Spleen (tissue), 11 donors: ENCODE results near the gene CNN2. TPM values are rescaled to one million over a fixed set of nuclear protein-coding genes. Genes with fewer than 3 reads are reported as not detected.
A peak's percentile ranks its signal among the peaks of the same experiment; 100 is the strongest.

Experiments
- DNase-seq: peaks from one replicate; pipeline ENCODE4 v3.0.0-alpha.2; 2020
- H3K27ac ChIP-seq, 8 donors: fragments of 200-600 bp; sonication (generic) in 7 of 8; 1 replicate in 4 of 8; 2 replicates in 4 of 8; pipeline versions ENCODE4 v1.5.0 to v1.8.0; 2016 to 2021; ENCODE audit warnings: inconsistent platforms in 4 of 8, mild to moderate bottlenecking in 4 of 8, moderate library complexity in 1 of 8
- H3K27me3 ChIP-seq, 7 donors: fragments of 200-600 bp; sonication (generic) in 6 of 7; replicated peaks in 1 of 7; 1 replicate in 4 of 7; 2 replicates in 3 of 7; pipeline versions ENCODE4 v1.5.0 to v1.8.0; 2016 to 2021; ENCODE audit warnings: inconsistent platforms in 3 of 7, mild to moderate bottlenecking in 1 of 7
- H3K36me3 ChIP-seq, 6 donors: fragments of 200-600 bp; sonication (generic) in 5 of 6; 1 replicate in 4 of 6; 2 replicates in 2 of 6; pipeline versions ENCODE4 v1.5.0 to v1.8.0; 2016 to 2021; ENCODE audit warnings: inconsistent platforms in 2 of 6
- H3K4me1 ChIP-seq, 6 donors: fragments of 200-600 bp; sonication (generic) in 5 of 6; 1 replicate in 3 of 6; 2 replicates in 3 of 6; pipeline versions ENCODE4 v1.5.0 to v1.8.0; 2016 to 2021; ENCODE audit warnings: inconsistent platforms in 3 of 6
- H3K4me3 ChIP-seq, 8 donors: fragments of 200-600 bp; sonication (generic) in 7 of 8; 1 replicate in 4 of 8; 2 replicates in 4 of 8; pipeline versions ENCODE4 v1.5.0 to v1.8.0; 2016 to 2021; ENCODE audit warnings: inconsistent platforms in 4 of 8, mild to moderate bottlenecking in 4 of 8, moderate library complexity in 2 of 8
- H3K9me3 ChIP-seq, 8 donors: fragments of 200-600 bp; sonication (generic) in 7 of 8; 1 replicate in 4 of 8; 2 replicates in 4 of 8; pipeline versions ENCODE4 v1.5.0 to v1.8.0; 2016 to 2021; ENCODE audit warnings: inconsistent platforms in 4 of 8
- CTCF ChIP-seq, 11 experiments: fragments of 200-600 bp in 7 of 11; fragments of 450-650 bp in 4 of 11; sonication (generic) in 4 of 11; IDR thresholded peaks in 8 of 11; conservative IDR thresholded peaks in 3 of 11; 1 replicate in 7 of 11; 2 replicates in 4 of 11; pipeline versions ENCODE4 v1.4.0 to v1.8.0; 2016 to 2021; ENCODE audit warnings: antibody characterized with exemption in 11 of 11, inconsistent platforms in 4 of 11, mild to moderate bottlenecking in 1 of 11
- POLR2A ChIP-seq, 3 donors: fragments of 450-650 bp; IDR thresholded peaks; one replicate each; pipeline ENCODE4 v1.5.1; 2017; ENCODE audit warnings: antibody characterized with exemption in 3 of 3, mild to moderate bottlenecking in 1 of 3
- POLR2AphosphoS5 ChIP-seq, 3 donors: sonication (generic); formaldehyde crosslinking; IDR thresholded peaks; one replicate each; pipeline ENCODE4 v1.5.1; 2017; ENCODE audit warnings: antibody characterized with exemption in 3 of 3
- WGBS, 5 donors: extraction: QIAGEN DNeasy Blood & Tissue Kit in 3 of 5; methylation state at CpG; one replicate each; pipeline versions ENCODE4 v1.1.5 to v1.1.7; 2013 to 2018; 5-methylcytosine and 5-hydroxymethylcytosine counted together
- intact Hi-C: fragments of 100-400 bp; cut with DNase I; formaldehyde crosslinking; loops from one replicate; pipeline ENCODE4 v1.15.0; 2023; ENCODE audit warnings: low total_unique reads
- polyA plus RNA-seq, 3 donors: library from polyadenylated mRNA; stranded (reverse); fragments of 200-250 nt; gene quantifications; one replicate each; pipeline ENCODE4 v1.2.1, GENCODE V29; 2013
- total RNA-seq, 7 donors: library from RNA; depleted of rRNA in 3 of 7; stranded (reverse); fragments of >200 nt in 3 of 7; fragmentation: NEBNext Ultra II Directional in 4 of 7; extraction: Animal tissue kit (Norgen Biotek cat#: 25700) in 4 of 7; gene quantifications; one replicate each; pipeline versions ENCODE4 v1.1.0 to v1.2.1, GENCODE V29; 2016 to 2021
- donor health status: healthy with polysubstance abuse.
- donor health status: DM: no; HTN: no; CAD: no; lungs with moderate emphysema.
- donor health status: DM: no; HTN: no; CAD: no.
- donor health status: Bipolar disorder and iron deficiency.
- donor health status: healthy.
- donor health status: DM: no; HTN: no; CAD: no.
- donor health status: DM: yes; HTN: yes; CAD: no.

Gene CNN2
- total and polyA plus RNA-seq, 10 donors: 102 to 296 (median 188) TPM

- Histone ChIP-seq H3K4me3 (peak overlapping the region in 1 of 8 donors; percentile 88), H3K4me1 (peaks cover 44 to 75% (median 67%) of the 10 kb centered on the region in 6 donors), H3K9me3 (no peaks in the 10 kb centered on the region), H3K27ac (peak overlapping the region in 3 of 8 donors; percentile 97 to 98 (median 97)), H3K27me3 (peaks cover 0 to 10% (median 0%) of the 10 kb centered on the region in 7 donors), H3K36me3 (peaks cover 0 to 28% (median 9%) of the 10 kb centered on the region in 6 donors)
- TF ChIP-seq POLR2AphosphoS5 (IDR thresholded peaks at IDR 0.05): no peak
- intact Hi-C loops: no loop called here
- whole genome bisulfite sequencing, 5 donors: 76 to 88% (median 87%) methylated on average over 13 to 17 of the region's 17 CpGs
- peak; percentile 79 for DNase-seq
These were observed 39.2 kb downstream of the CNN2 start for GRCh38 chr19:1065606-1066109.

GRCh38 chr19:1066251-1066747, 39.9 kb downstream of the CNN2 start:
- peaks cover 0 to 17% (median 0%) of the 10 kb centered on the region in 7 donors for H3K27me3 ChIP-seq
- WGBS, 5 donors: 35 to 49% (median 44%) methylated on average over 7 to 17 of the region's 17 CpGs
- DNase-seq: peak; percentile 84
- TF ChIP-seq POLR2A (IDR thresholded peaks at IDR 0.05): no peak
- intact Hi-C loops: no loop called here
- no peaks in the 10 kb centered on the region for H3K9me3 ChIP-seq
- H3K36me3 ChIP-seq: peaks cover 0 to 35% (median 14%) of the 10 kb centered on the region in 6 donors
- peaks cover 48 to 80% (median 72%) of the 10 kb centered on the region in 6 donors for H3K4me1 ChIP-seq
- H3K27ac ChIP-seq: peak overlapping the region; percentile 80 to 98 (median 95)
- H3K4me3 ChIP-seq: peak overlapping the region; percentile 77 to 97 (median 87)

- 2 to 9% (median 4%) methylated on average over 4 to 61 of the region's 61 CpGs for WGBS, 5 donors
- Histone ChIP-seq H3K36me3 (peaks cover 0 to 39% (median 19%) of the 10 kb centered on the region in 6 donors), H3K27me3 (peaks cover 0 to 18% (median 0%) of the 10 kb centered on the region in 7 donors), H3K9me3 (no peaks in the 10 kb centered on the region), H3K4me1 (peaks cover 48 to 86% (median 76%) of the 10 kb centered on the region in 6 donors), H3K4me3 (peak within 1 kb of the TSS; percentile 77 to 97 (median 87)), H3K27ac (peak within 1 kb of the TSS; percentile 80 to 98 (median 95))
- DNase-seq: peak; percentile 96
- intact Hi-C loops: no loop called here
- peak; percentile 86 to 91 (median 89) for TF ChIP-seq POLR2AphosphoS5 (IDR thresholded peaks at IDR 0.05)
- TF ChIP-seq CTCF (IDR thresholded peaks at IDR 0.05 in 8 of 11, conservative IDR thresholded peaks at IDR 0.05 in 3 of 11): no peak
- TF ChIP-seq POLR2A (IDR thresholded peaks at IDR 0.05): no peak
These were observed 40.4 kb downstream of the CNN2 start, which contains the start of gene ARHGAP45 for GRCh38 chr19:1066748-1067340. ARHGAP45 (plus strand) TSS chr19:1067167; CDS start chr19:1067406, 239 bp downstream.

GRCh38 chr19:1067341-1067957, 41.0 kb downstream of the CNN2 start:
- intact Hi-C loops: no loop called here
- WGBS, 5 donors: 1 to 10% (median 2%) methylated on average over 14 to 38 of the region's 38 CpGs
- no peak for TF ChIP-seq CTCF (IDR thresholded peaks at IDR 0.05 in 8 of 11, conservative IDR thresholded peaks at IDR 0.05 in 3 of 11)
- TF ChIP-seq POLR2AphosphoS5 (IDR thresholded peaks at IDR 0.05): no peak
- TF ChIP-seq POLR2A (IDR thresholded peaks at IDR 0.05): no peak
- Histone ChIP-seq H3K9me3 (no peaks in the 10 kb centered on the region), H3K27me3 (peaks cover 0 to 18% (median 0%) of the 10 kb centered on the region in 7 donors), H3K27ac (peak overlapping the region; percentile 80 to 98 (median 95)), H3K36me3 (peaks cover 0 to 39% (median 24%) of the 10 kb centered on the region in 6 donors), H3K4me1 (peaks cover 48 to 92% (median 82%) of the 10 kb centered on the region in 6 donors), H3K4me3 (peak overlapping the region; percentile 77 to 97 (median 87))
- DNase-seq: peak; percentile 92
